Measurements from ENCODE around the gene MIS18A. TPM values are rescaled to one million over a fixed set of nuclear protein-coding genes. Genes with fewer than 3 reads are reported as not detected.
"Not testable (repeated sequence)": the region's sequence is repeated elsewhere in the genome, so short reads cannot be mapped to it uniquely, and the experiment has no call there.

MIS18A gene
- total RNA-seq, 5 donors from 2014 or later (not counting 1 experiment from before 2014, with no cell fraction given): 4.5 to 10.0 (median 9.5) TPM

GRCh38 chr21:32265321-32265720 is 13.5 kb downstream of the MIS18A start:
- H3K4me3 Mint-ChIP-seq; H3K27ac ChIP-seq (ENCODE audit: low read length): not testable (repeated sequence)
- WGBS (ENCODE audit: insufficient coverage): 97% methylated on average over 9 of the region's 23 CpGs

GRCh38 chr21:32261929-32262328 is 16.9 kb downstream of the MIS18A start:
- no peaks in the 10 kb centered on the region for H3K4me1 Mint-ChIP-seq
- H3K27me3 Mint-ChIP-seq: no peaks in the 10 kb centered on the region
- DNase-seq (no peak), ATAC-seq (replicated peaks in 1 of 4) (no peak)
- CTCF ChIA-PET: interaction anchor here in 1 of 2 donors (0.6 kb wide), 1 partner anchor 21 kb away, joined by 5 read pairs; no protein-coding TSS in a partner anchor
- 100% methylated on average over 5 of the region's 5 CpGs for WGBS (ENCODE audit: insufficient coverage)
- H3K27ac Mint-ChIP-seq: no peak overlapping the region
- no peak overlapping the region for H3K27ac ChIP-seq (ENCODE audit: low read length)
- H3K4me1 ChIP-seq (ENCODE audit: control insufficient read depth in 1 of 2, extremely low read depth in 1 of 2, insufficient read depth in 2 of 2, low read length in 2 of 2): no peaks in the 10 kb centered on the region
- H3K27me3 ChIP-seq (replicated peaks in 1 of 2; ENCODE audit: control insufficient read depth in 2 of 2, extremely low read depth in 1 of 2, insufficient read depth in 2 of 2, low read length in 1 of 2): peaks cover 0 to 3% of the 10 kb centered on the region in 2 experiments
- POLR2A ChIA-PET: no interaction called here
- no peaks in the 10 kb centered on the region for H3K9me3 ChIP-seq
- no peak overlapping the region for H3K4me3 Mint-ChIP-seq
- no peak overlapping the region for H3K4me3 ChIP-seq (ENCODE audit: control insufficient read depth in 1 of 2, extremely low read depth in 1 of 2, low read length in 1 of 2)
- no peaks in the 10 kb centered on the region for H3K9me3 Mint-ChIP-seq
- H3K36me3 Mint-ChIP-seq: peaks cover 6% of the 10 kb centered on the region
- peaks cover 0 to 4% of the 10 kb centered on the region in 2 donors for H3K36me3 ChIP-seq (ENCODE audit: control insufficient read depth in 2 of 2, extremely low read depth in 1 of 2, insufficient read depth in 1 of 2, low read length in 1 of 2)

More at GRCh38 chr21:32265321-32265720, 13.5 kb downstream of the MIS18A start:
- ATAC-seq (replicated peaks in 1 of 4); H3K4me3 ChIP-seq (ENCODE audit: control insufficient read depth in 1 of 2, extremely low read depth in 1 of 2, low read length in 1 of 2); DNase-seq; H3K4me1 Mint-ChIP-seq; H3K27ac Mint-ChIP-seq; H3K27me3 Mint-ChIP-seq; H3K9me3 ChIP-seq; H3K27me3 ChIP-seq (replicated peaks in 1 of 2; ENCODE audit: control insufficient read depth in 2 of 2, extremely low read depth in 1 of 2, insufficient read depth in 2 of 2, low read length in 1 of 2); CTCF ChIA-PET; H3K9me3 Mint-ChIP-seq; POLR2A ChIA-PET; H3K4me1 ChIP-seq (ENCODE audit: control insufficient read depth in 1 of 2, extremely low read depth in 1 of 2, insufficient read depth in 2 of 2, low read length in 2 of 2): not testable (repeated sequence)
- H3K36me3 ChIP-seq (ENCODE audit: control insufficient read depth in 2 of 2, extremely low read depth in 1 of 2, insufficient read depth in 1 of 2, low read length in 1 of 2): peaks cover 0 to 19% of the 10 kb centered on the region in 2 donors
- H3K36me3 Mint-ChIP-seq: peaks cover 25% of the 10 kb centered on the region

- ChIA-PET CTCF (interaction anchor here in 1 of 2 donors (0.6 to 0.7 kb wide), 2 partner anchors 480 to 1431 kb away, joined by 4 read pairs; no protein-coding TSS in a partner anchor), POLR2A (no interaction called here)
- peaks cover 0 to 5% of the 10 kb centered on the region in 2 experiments for H3K27me3 ChIP-seq (replicated peaks in 1 of 2; ENCODE audit: control insufficient read depth in 2 of 2, extremely low read depth in 1 of 2, insufficient read depth in 2 of 2, low read length in 1 of 2)
- Mint-ChIP-seq H3K9me3 (no peaks in the 10 kb centered on the region), H3K4me3 (no peak overlapping the region), H3K27me3 (no peaks in the 10 kb centered on the region), H3K27ac (no peak overlapping the region), H3K36me3 (no peaks in the 10 kb centered on the region), H3K4me1 (no peaks in the 10 kb centered on the region)
- no peaks in the 10 kb centered on the region for H3K9me3 ChIP-seq
- no peak overlapping the region for H3K27ac ChIP-seq (ENCODE audit: low read length)
- DNase-seq (no peak), ATAC-seq (replicated peaks in 1 of 4) (no peak)
- H3K4me3 ChIP-seq (ENCODE audit: control insufficient read depth in 1 of 2, extremely low read depth in 1 of 2, low read length in 1 of 2): no peak overlapping the region
- 80% methylated on average over 1 of the region's 2 CpGs for WGBS (ENCODE audit: insufficient coverage)
- no peaks in the 10 kb centered on the region for H3K36me3 ChIP-seq (ENCODE audit: control insufficient read depth in 2 of 2, extremely low read depth in 1 of 2, insufficient read depth in 1 of 2, low read length in 1 of 2)
- no peaks in the 10 kb centered on the region for H3K4me1 ChIP-seq (ENCODE audit: control insufficient read depth in 1 of 2, extremely low read depth in 1 of 2, insufficient read depth in 2 of 2, low read length in 2 of 2)
These were observed 18.7 kb downstream of the MIS18A start for GRCh38 chr21:32260130-32260529.

- 89% methylated on average over 3 of the region's 5 CpGs for WGBS (ENCODE audit: insufficient coverage)
- CTCF ChIA-PET; H3K27me3 ChIP-seq (replicated peaks in 1 of 2; ENCODE audit: control insufficient read depth in 2 of 2, extremely low read depth in 1 of 2, insufficient read depth in 2 of 2, low read length in 1 of 2); DNase-seq; H3K9me3 ChIP-seq; H3K27ac Mint-ChIP-seq; ATAC-seq (replicated peaks in 1 of 4); POLR2A ChIA-PET; H3K27ac ChIP-seq (ENCODE audit: low read length); H3K36me3 ChIP-seq (ENCODE audit: control insufficient read depth in 2 of 2, extremely low read depth in 1 of 2, insufficient read depth in 1 of 2, low read length in 1 of 2); H3K36me3 Mint-ChIP-seq; H3K4me1 ChIP-seq (ENCODE audit: control insufficient read depth in 1 of 2, extremely low read depth in 1 of 2, insufficient read depth in 2 of 2, low read length in 2 of 2); H3K4me3 ChIP-seq (ENCODE audit: control insufficient read depth in 1 of 2, extremely low read depth in 1 of 2, low read length in 1 of 2); H3K4me3 Mint-ChIP-seq; H3K4me1 Mint-ChIP-seq; H3K9me3 Mint-ChIP-seq; H3K27me3 Mint-ChIP-seq: not testable (repeated sequence)
These were observed 20.1 kb downstream of the MIS18A start for GRCh38 chr21:32258786-32259048.

GRCh38 chr21:32257962-32258785 is 20.7 kb downstream of the MIS18A start:
- no peaks in the 10 kb centered on the region for H3K9me3 ChIP-seq
- Mint-ChIP-seq H3K27ac (no peak overlapping the region), H3K9me3 (no peaks in the 10 kb centered on the region), H3K27me3 (peaks cover 0 to 5% of the 10 kb centered on the region in 2 donors), H3K36me3 (no peaks in the 10 kb centered on the region), H3K4me1 (no peaks in the 10 kb centered on the region), H3K4me3 (no peak overlapping the region)
- H3K27me3 ChIP-seq (replicated peaks in 1 of 2; ENCODE audit: control insufficient read depth in 2 of 2, extremely low read depth in 1 of 2, insufficient read depth in 2 of 2, low read length in 1 of 2): peaks cover 0 to 9% of the 10 kb centered on the region in 2 experiments
- ChIA-PET POLR2A (no interaction called here), CTCF (interaction anchor here in 1 of 2 donors (1.4 kb wide), 1 partner anchor 393 kb away, joined by 4 read pairs; no protein-coding TSS in a partner anchor)
- no peak overlapping the region for H3K4me3 ChIP-seq (ENCODE audit: control insufficient read depth in 1 of 2, extremely low read depth in 1 of 2, low read length in 1 of 2)
- 66% methylated on average over 11 of the region's 16 CpGs for WGBS (ENCODE audit: insufficient coverage)
- DNase-seq (peak in 14 of 35 experiments; percentile 3 to 39 (median 9)), ATAC-seq (replicated peaks in 1 of 4) (no peak)
- no peaks in the 10 kb centered on the region for H3K36me3 ChIP-seq (ENCODE audit: control insufficient read depth in 2 of 2, extremely low read depth in 1 of 2, insufficient read depth in 1 of 2, low read length in 1 of 2)
- no peaks in the 10 kb centered on the region for H3K4me1 ChIP-seq (ENCODE audit: control insufficient read depth in 1 of 2, extremely low read depth in 1 of 2, insufficient read depth in 2 of 2, low read length in 2 of 2)
- no peak overlapping the region for H3K27ac ChIP-seq (ENCODE audit: low read length)

- H3K27ac ChIP-seq (ENCODE audit: low read length): no peak overlapping the region
- ATAC-seq (replicated peaks in 1 of 4) (no peak), DNase-seq (no peak)
- H3K4me3 ChIP-seq (ENCODE audit: control insufficient read depth in 1 of 2, extremely low read depth in 1 of 2, low read length in 1 of 2): no peak overlapping the region
- POLR2A ChIA-PET: interaction anchor here in 1 of 2 donors (0.5 kb wide), 1 partner anchor 500 kb away, joined by 9 read pairs; no protein-coding TSS in a partner anchor
- Mint-ChIP-seq H3K4me3 (no peak overlapping the region), H3K27me3 (peaks cover 4 to 7% of the 10 kb centered on the region in 2 donors), H3K9me3 (no peaks in the 10 kb centered on the region), H3K36me3 (no peaks in the 10 kb centered on the region), H3K27ac (no peak overlapping the region), H3K4me1 (no peaks in the 10 kb centered on the region)
- no peaks in the 10 kb centered on the region for H3K36me3 ChIP-seq (ENCODE audit: control insufficient read depth in 2 of 2, extremely low read depth in 1 of 2, insufficient read depth in 1 of 2, low read length in 1 of 2)
- H3K4me1 ChIP-seq (ENCODE audit: control insufficient read depth in 1 of 2, extremely low read depth in 1 of 2, insufficient read depth in 2 of 2, low read length in 2 of 2): no peaks in the 10 kb centered on the region
- H3K27me3 ChIP-seq (replicated peaks in 1 of 2; ENCODE audit: control insufficient read depth in 2 of 2, extremely low read depth in 1 of 2, insufficient read depth in 2 of 2, low read length in 1 of 2): peaks cover 0 to 15% of the 10 kb centered on the region in 2 experiments
- H3K9me3 ChIP-seq: no peaks in the 10 kb centered on the region
- WGBS (ENCODE audit: insufficient coverage): 69% methylated on average over 4 of the region's 9 CpGs
- CTCF ChIA-PET: interaction anchor here in 1 of 2 donors (0.6 to 1.4 kb wide), 3 partner anchors 279 to 1428 kb away, joined by 4 to 5 read pairs (median 4); no protein-coding TSS in a partner anchor
These were observed 21.8 kb downstream of the MIS18A start for GRCh38 chr21:32256873-32257620.
